Islet precursor cell (in vitro differentiated cells): ENCODE data around the gene TFAP2A.

ENCODE experiments used
- DNase-seq: peaks from one replicate; pipeline ENCODE4 v3.0.0-alpha.2; 2018

Gene TFAP2A

GRCh38 chr6:10382322-10382721, 32.6 kb downstream of the TFAP2A start:
- DNase-seq: peak; percentile 66

GRCh38 chr6:10381830-10382208, 33.1 kb downstream of the TFAP2A start:
- no peak for DNase-seq

GRCh38 chr6:10381133-10381829, 33.6 kb downstream of the TFAP2A start:
- DNase-seq: peak; percentile 79

GRCh38 chr6:10375391-10375969, 39.4 kb downstream of the TFAP2A start:
- no peak for DNase-seq

GRCh38 chr6:10373642-10374359, 41.1 kb downstream of the TFAP2A start:
- peak; percentile 68 for DNase-seq

GRCh38 chr6:10369896-10370295, 45.0 kb downstream of the TFAP2A start:
- DNase-seq: no peak

- peak; percentile 18 for DNase-seq
Observed at GRCh38 chr6:10368861-10369260, 46.0 kb downstream of the TFAP2A start.

GRCh38 chr6:10363911-10364310, 51.0 kb downstream of the TFAP2A start:
- DNase-seq: peak; percentile 19

- peak; percentile 43 for DNase-seq
Observed at GRCh38 chr6:10362300-10362699, 52.6 kb downstream of the TFAP2A start.

GRCh38 chr6:10361428-10361827, 53.4 kb downstream of the TFAP2A start:
- DNase-seq: peak; percentile 5

- peak; percentile 18 for DNase-seq
Observed at GRCh38 chr6:10359581-10359980, 55.3 kb downstream of the TFAP2A start.

- peak; percentile 43 for DNase-seq
Observed at GRCh38 chr6:10355115-10355702, 59.7 kb downstream of the TFAP2A start.

GRCh38 chr6:10351791-10352190, 63.1 kb downstream of the TFAP2A start:
- DNase-seq: no peak

GRCh38 chr6:10350720-10351119, 64.2 kb downstream of the TFAP2A start:
- DNase-seq: peak; percentile 31

- peak; percentile 88 for DNase-seq
Observed at GRCh38 chr6:10347561-10348327, 67.1 kb downstream of the TFAP2A start.
